GM18858 (cell line): Measurements from ENCODE around the gene TMEM8B.

ENCODE experiments used
- ATAC-seq: cut with Tn5 transposase; IDR thresholded peaks from one replicate; pipeline ENCODE4 v1.9.1; 2021; ENCODE audit not compliant: unreplicated experiment

Gene TMEM8B

GRCh38 chr9:35829084-35829763 lies at the start of gene TMEM8B:
TSS of gene TMEM8B (plus strand) at chr9:35829228. CDS start at chr9:35829448, 220 bp downstream.
- ATAC-seq: no peak

- no peak for ATAC-seq
Observed at GRCh38 chr9:35781066-35781465, 48.0 kb upstream of the TMEM8B start.

GRCh38 chr9:35783418-35783817 lies 45.6 kb upstream of the TMEM8B start:
- ATAC-seq: no peak

GRCh38 chr9:35789541-35789940 lies 39.5 kb upstream of the TMEM8B start:
- ATAC-seq: no peak

- no peak for ATAC-seq
Observed at GRCh38 chr9:35790025-35790384, 39.0 kb upstream of the TMEM8B start.

GRCh38 chr9:35790385-35791296 lies 38.4 kb upstream of the TMEM8B start:
- no peak for ATAC-seq

- no peak for ATAC-seq
Observed at GRCh38 chr9:35791297-35791921, 37.6 kb upstream of the TMEM8B start, which contains the start of gene NPR2. TSS of gene NPR2 (plus strand) at chr9:35791591. CDS start at chr9:35792409, 818 bp downstream.

- ATAC-seq: no peak
Observed at GRCh38 chr9:35792024-35792813, 36.8 kb upstream of the TMEM8B start.

GRCh38 chr9:35792826-35793225 lies 36.2 kb upstream of the TMEM8B start:
- ATAC-seq: no peak

GRCh38 chr9:35793461-35793860 lies 35.6 kb upstream of the TMEM8B start:
- ATAC-seq: no peak

- ATAC-seq: no peak
Observed at GRCh38 chr9:35795695-35796094, 33.3 kb upstream of the TMEM8B start.

GRCh38 chr9:35797311-35798109 lies 31.5 kb upstream of the TMEM8B start:
- ATAC-seq: no peak

- ATAC-seq: no peak
Observed at GRCh38 chr9:35798658-35799374, 30.2 kb upstream of the TMEM8B start.

- ATAC-seq: no peak
Observed at GRCh38 chr9:35800530-35800929, 28.5 kb upstream of the TMEM8B start.

- ATAC-seq: no peak
Observed at GRCh38 chr9:35801328-35802128, 27.5 kb upstream of the TMEM8B start.

- no peak for ATAC-seq
Observed at GRCh38 chr9:35806101-35806500, 22.9 kb upstream of the TMEM8B start.

GRCh38 chr9:35808433-35808832 lies 20.6 kb upstream of the TMEM8B start:
- ATAC-seq: no peak

GRCh38 chr9:35810122-35810521 lies 18.9 kb upstream of the TMEM8B start:
- no peak for ATAC-seq
